ENCODE results near the gene SCUBE3. TPM values are rescaled to one million over a fixed set of nuclear protein-coding genes. Genes with fewer than 3 reads are reported as not detected.

SCUBE3 gene
- total and polyA plus RNA-seq, 9 donors: 0.40 to 3.2 (median 1.3) TPM

- no peak overlapping the region for H3K27ac ChIP-seq (ENCODE audit: low read length)
- H3K4me3 ChIP-seq (ENCODE audit: low read length): no peak overlapping the region
- no peaks in the 10 kb centered on the region for H3K9me3 ChIP-seq (replicated peaks; ENCODE audit: control insufficient read depth, low read depth, low read length)
- H3K27me3 ChIP-seq (ENCODE audit: control insufficient read depth, insufficient read depth, low read length): no peaks in the 10 kb centered on the region
- H3K36me3 ChIP-seq (ENCODE audit: control insufficient read depth, insufficient read depth, low read length): peaks cover 18% of the 10 kb centered on the region
- DNase-seq: no peak
- H3K4me1 ChIP-seq (ENCODE audit: control insufficient read depth, insufficient read depth, low read length): no peaks in the 10 kb centered on the region
- 69% methylated on average over 3 of the region's 3 CpGs for WGBS (ENCODE audit: insufficient coverage)
Observed at GRCh38 chr6:35248300-35248699, 34.5 kb downstream of the SCUBE3 start.

DNA sequence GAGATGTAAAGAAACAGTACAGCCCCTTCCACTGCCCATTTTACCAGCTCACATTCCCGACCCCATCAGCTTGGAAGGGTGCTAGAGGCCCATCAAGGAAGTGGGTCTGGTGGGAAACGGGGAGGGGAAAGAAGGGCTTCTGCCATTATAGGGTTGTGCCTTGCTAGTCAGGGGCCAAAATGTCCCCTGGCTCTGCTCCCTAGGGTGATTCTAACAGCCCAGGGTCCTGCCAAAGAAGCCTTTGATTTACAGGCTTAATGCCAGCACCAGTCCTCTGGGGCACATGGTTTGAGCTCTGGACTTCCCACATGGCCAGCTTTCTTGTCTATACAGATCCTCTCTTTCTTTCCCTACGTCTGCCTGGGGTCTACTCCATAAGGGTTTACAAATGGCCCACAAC lies 35.2 kb downstream of the SCUBE3 start:
- Histone ChIP-seq H3K4me1 (ENCODE audit: control insufficient read depth, insufficient read depth, low read length) (no peaks in the 10 kb centered on the region), H3K27me3 (ENCODE audit: control insufficient read depth, insufficient read depth, low read length) (no peaks in the 10 kb centered on the region), H3K36me3 (ENCODE audit: control insufficient read depth, insufficient read depth, low read length) (peaks cover 15% of the 10 kb centered on the region), H3K4me3 (ENCODE audit: low read length) (no peak overlapping the region), H3K9me3 (replicated peaks; ENCODE audit: control insufficient read depth, low read depth, low read length) (no peaks in the 10 kb centered on the region), H3K27ac (ENCODE audit: low read length) (no peak overlapping the region)
- no peak for DNase-seq
- 70% methylated on average over 2 of the region's 3 CpGs for WGBS (ENCODE audit: insufficient coverage)

DNA sequence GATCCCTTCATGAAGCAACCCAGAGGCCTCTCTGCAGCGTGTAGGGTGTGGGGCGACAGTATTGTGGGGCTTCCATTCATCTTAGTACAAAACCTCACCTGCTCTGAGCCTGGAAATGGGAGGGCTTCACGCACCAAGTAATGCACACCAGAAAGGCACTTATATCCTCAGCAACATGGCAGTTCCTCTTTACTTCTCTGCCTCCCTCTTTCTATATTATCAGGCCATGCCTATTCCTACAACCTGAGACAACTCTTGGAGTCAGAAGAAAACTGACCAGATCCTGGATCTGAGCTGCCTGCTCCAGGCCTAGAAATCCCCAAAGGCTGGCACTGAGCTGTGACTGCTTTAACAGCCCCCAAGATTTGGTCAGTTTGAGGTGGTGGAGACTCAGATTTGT lies 38.2 kb downstream of the SCUBE3 start:
- 100% methylated on average over 1 of the region's 3 CpGs for WGBS (ENCODE audit: insufficient coverage)
- H3K9me3 ChIP-seq (replicated peaks; ENCODE audit: control insufficient read depth, low read depth, low read length): no peaks in the 10 kb centered on the region
- no peaks in the 10 kb centered on the region for H3K27me3 ChIP-seq (ENCODE audit: control insufficient read depth, insufficient read depth, low read length)
- DNase-seq: no peak
- no peaks in the 10 kb centered on the region for H3K4me1 ChIP-seq (ENCODE audit: control insufficient read depth, insufficient read depth, low read length)
- H3K36me3 ChIP-seq (ENCODE audit: control insufficient read depth, insufficient read depth, low read length): peaks cover 4% of the 10 kb centered on the region
- H3K27ac ChIP-seq (ENCODE audit: low read length): no peak overlapping the region
- no peak overlapping the region for H3K4me3 ChIP-seq (ENCODE audit: low read length)

GRCh38 chr6:35253249-35253648 lies 39.5 kb downstream of the SCUBE3 start:
- no peak overlapping the region for H3K27ac ChIP-seq (ENCODE audit: low read length)
- peaks cover 4% of the 10 kb centered on the region for H3K36me3 ChIP-seq (ENCODE audit: control insufficient read depth, insufficient read depth, low read length)
- H3K4me3 ChIP-seq (ENCODE audit: low read length): no peak overlapping the region
- no peaks in the 10 kb centered on the region for H3K27me3 ChIP-seq (ENCODE audit: control insufficient read depth, insufficient read depth, low read length)
- WGBS (ENCODE audit: insufficient coverage): no CpG with 5 or more reads among the region's 1 CpG
- peaks cover 3% of the 10 kb centered on the region for H3K4me1 ChIP-seq (ENCODE audit: control insufficient read depth, insufficient read depth, low read length)
- no peaks in the 10 kb centered on the region for H3K9me3 ChIP-seq (replicated peaks; ENCODE audit: control insufficient read depth, low read depth, low read length)
- DNase-seq: no peak

GRCh38 chr6:35258336-35258735 lies 44.6 kb downstream of the SCUBE3 start:
- Histone ChIP-seq H3K4me3 (ENCODE audit: low read length) (peak overlapping the region; percentile 99), H3K4me1 (ENCODE audit: control insufficient read depth, insufficient read depth, low read length) (peaks cover 10% of the 10 kb centered on the region), H3K27ac (ENCODE audit: low read length) (peak overlapping the region; percentile 97), H3K9me3 (replicated peaks; ENCODE audit: control insufficient read depth, low read depth, low read length) (no peaks in the 10 kb centered on the region), H3K36me3 (ENCODE audit: control insufficient read depth, insufficient read depth, low read length) (peaks cover 2% of the 10 kb centered on the region), H3K27me3 (ENCODE audit: control insufficient read depth, insufficient read depth, low read length) (no peaks in the 10 kb centered on the region)
- no peak for DNase-seq
- WGBS (ENCODE audit: insufficient coverage): no CpG with 5 or more reads among the region's 7 CpGs

DNA sequence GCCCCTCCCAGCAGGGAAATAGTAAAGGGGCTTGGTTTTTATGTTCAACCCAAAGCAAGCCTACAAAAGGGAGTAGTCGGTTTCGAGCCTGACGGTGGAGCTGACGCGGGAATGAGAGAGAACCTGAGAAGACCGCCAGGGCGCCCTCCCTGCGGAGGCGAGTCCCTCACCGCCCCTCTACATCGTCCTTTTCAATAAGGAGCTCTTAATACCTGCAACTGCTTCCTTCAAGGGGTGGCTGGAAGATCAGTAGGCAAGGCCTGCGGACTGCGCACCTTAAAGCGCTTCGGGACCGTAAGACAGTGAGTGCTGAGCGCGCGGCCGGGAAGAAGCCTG lies 45.1 kb downstream of the SCUBE3 start:
- peak; percentile 76 for DNase-seq
- Histone ChIP-seq H3K27ac (ENCODE audit: low read length) (peak overlapping the region; percentile 97), H3K27me3 (ENCODE audit: control insufficient read depth, insufficient read depth, low read length) (no peaks in the 10 kb centered on the region), H3K9me3 (replicated peaks; ENCODE audit: control insufficient read depth, low read depth, low read length) (no peaks in the 10 kb centered on the region), H3K4me1 (ENCODE audit: control insufficient read depth, insufficient read depth, low read length) (peaks cover 10% of the 10 kb centered on the region), H3K36me3 (ENCODE audit: control insufficient read depth, insufficient read depth, low read length) (peaks cover 2% of the 10 kb centered on the region), H3K4me3 (ENCODE audit: low read length) (peak overlapping the region; percentile 99)
- 0% methylated on average over 13 of the region's 20 CpGs for WGBS (ENCODE audit: insufficient coverage)

GRCh38 chr6:35259194-35259947 lies 45.6 kb downstream of the SCUBE3 start, which contains the start of gene ZNF76:
Gene ZNF76, plus strand, starts transcription at chr6:35259735. Its CDS starts 21,417 bp downstream, at chr6:35281152.
- under 1% methylated on average over 80 of the region's 82 CpGs for WGBS (ENCODE audit: insufficient coverage)
- no peaks in the 10 kb centered on the region for H3K27me3 ChIP-seq (ENCODE audit: control insufficient read depth, insufficient read depth, low read length)
- peak within 1 kb of the TSS; percentile 97 for H3K27ac ChIP-seq (ENCODE audit: low read length)
- H3K9me3 ChIP-seq (replicated peaks; ENCODE audit: control insufficient read depth, low read depth, low read length): no peaks in the 10 kb centered on the region
- peaks cover 2% of the 10 kb centered on the region for H3K36me3 ChIP-seq (ENCODE audit: control insufficient read depth, insufficient read depth, low read length)
- peak; percentile 99 for DNase-seq
- peak within 1 kb of the TSS; percentile 99 for H3K4me3 ChIP-seq (ENCODE audit: low read length)
- H3K4me1 ChIP-seq (ENCODE audit: control insufficient read depth, insufficient read depth, low read length): peaks cover 10% of the 10 kb centered on the region

DNA sequence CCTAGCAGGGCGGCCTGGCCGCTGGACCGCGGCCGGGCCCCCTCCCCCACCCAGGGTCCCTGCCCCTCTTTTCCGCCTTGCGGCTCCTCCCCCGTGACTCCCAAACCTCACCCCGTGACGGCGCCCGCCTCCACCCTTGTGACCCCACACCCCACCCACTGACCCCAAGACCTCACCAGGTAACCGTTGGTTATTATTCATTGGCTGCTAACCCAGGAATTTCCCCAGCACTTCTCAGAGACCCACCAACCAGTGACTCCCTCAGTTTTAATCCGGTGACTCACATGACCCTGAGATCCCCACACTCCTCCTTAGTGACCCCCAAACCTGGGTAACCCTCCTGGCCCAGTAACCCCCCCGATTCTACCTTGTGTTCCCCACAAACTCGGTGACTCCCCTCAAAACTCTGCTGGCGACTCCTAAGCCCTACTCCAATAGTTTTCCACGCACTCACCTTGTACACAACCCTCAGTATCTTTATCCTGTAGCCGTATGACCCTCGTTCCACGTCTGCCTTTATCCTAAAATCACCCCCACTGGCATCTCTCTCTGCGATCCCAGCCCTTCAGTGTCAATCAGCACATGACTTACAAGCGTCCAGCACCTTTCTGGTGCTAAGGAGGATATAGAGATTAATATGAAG lies 46.3 kb downstream of the SCUBE3 start:
- no peaks in the 10 kb centered on the region for H3K27me3 ChIP-seq (ENCODE audit: control insufficient read depth, insufficient read depth, low read length)
- peaks cover 10% of the 10 kb centered on the region for H3K4me1 ChIP-seq (ENCODE audit: control insufficient read depth, insufficient read depth, low read length)
- H3K36me3 ChIP-seq (ENCODE audit: control insufficient read depth, insufficient read depth, low read length): peaks cover 2% of the 10 kb centered on the region
- DNase-seq: peak; percentile 70
- 2% methylated on average over 21 of the region's 23 CpGs for WGBS (ENCODE audit: insufficient coverage)
- peak overlapping the region; percentile 99 for H3K4me3 ChIP-seq (ENCODE audit: low read length)
- H3K9me3 ChIP-seq (replicated peaks; ENCODE audit: control insufficient read depth, low read depth, low read length): no peaks in the 10 kb centered on the region
- peak overlapping the region; percentile 97 for H3K27ac ChIP-seq (ENCODE audit: low read length)

- H3K27me3 ChIP-seq (ENCODE audit: control insufficient read depth, insufficient read depth, low read length): no peaks in the 10 kb centered on the region
- H3K9me3 ChIP-seq (replicated peaks; ENCODE audit: control insufficient read depth, low read depth, low read length): no peaks in the 10 kb centered on the region
- 57% methylated on average over 3 of the region's 6 CpGs for WGBS (ENCODE audit: insufficient coverage)
- H3K36me3 ChIP-seq (ENCODE audit: control insufficient read depth, insufficient read depth, low read length): peaks cover 2% of the 10 kb centered on the region
- DNase-seq: peak; percentile 36
- peak overlapping the region; percentile 97 for H3K27ac ChIP-seq (ENCODE audit: low read length)
- H3K4me3 ChIP-seq (ENCODE audit: low read length): no peak overlapping the region
- H3K4me1 ChIP-seq (ENCODE audit: control insufficient read depth, insufficient read depth, low read length): peaks cover 10% of the 10 kb centered on the region
Observed at GRCh38 chr6:35260591-35261570, 47.1 kb downstream of the SCUBE3 start.

GRCh38 chr6:35262596-35262995 lies 48.8 kb downstream of the SCUBE3 start:
- Histone ChIP-seq H3K4me1 (ENCODE audit: control insufficient read depth, insufficient read depth, low read length) (peaks cover 10% of the 10 kb centered on the region), H3K27ac (ENCODE audit: low read length) (no peak overlapping the region), H3K27me3 (ENCODE audit: control insufficient read depth, insufficient read depth, low read length) (no peaks in the 10 kb centered on the region), H3K36me3 (ENCODE audit: control insufficient read depth, insufficient read depth, low read length) (peaks cover under 1% of the 10 kb centered on the region), H3K9me3 (replicated peaks; ENCODE audit: control insufficient read depth, low read depth, low read length) (no peaks in the 10 kb centered on the region), H3K4me3 (ENCODE audit: low read length) (no peak overlapping the region)
- DNase-seq: no peak
- 58% methylated on average over 2 of the region's 2 CpGs for WGBS (ENCODE audit: insufficient coverage)
